GM19238 (cell line): ENCODE data around the gene FBXL17.

Source experiments
- DNase-seq: peaks from one replicate; pipeline ENCODE4 v3.0.0; 2011; ENCODE audit warnings: low spot score; ENCODE audit not compliant: insufficient read length

FBXL17 gene

GRCh38 chr5:107864793-107865192 lies 517.1 kb downstream of the FBXL17 start:
- no peak for DNase-seq

- DNase-seq, result no peak
Observed at GRCh38 chr5:107863125-107863524, 518.8 kb downstream of the FBXL17 start.

GRCh38 chr5:107861565-107861964 lies 520.3 kb downstream of the FBXL17 start:
- no peak for DNase-seq

- no peak for DNase-seq
Observed at GRCh38 chr5:107860044-107860443, 521.9 kb downstream of the FBXL17 start.

GRCh38 chr5:107858788-107859187 lies 523.1 kb downstream of the FBXL17 start:
- DNase-seq, result no peak

GRCh38 chr5:107858324-107858723 lies 523.6 kb downstream of the FBXL17 start:
- no peak for DNase-seq

- no peak for DNase-seq
Observed at GRCh38 chr5:107857785-107858184, 524.1 kb downstream of the FBXL17 start.

- DNase-seq, result no peak
Observed at GRCh38 chr5:107855171-107855570, 526.7 kb downstream of the FBXL17 start.

GRCh38 chr5:107853696-107854095 lies 528.2 kb downstream of the FBXL17 start:
- no peak for DNase-seq

GRCh38 chr5:107853031-107853430 lies 528.9 kb downstream of the FBXL17 start:
- no peak for DNase-seq

GRCh38 chr5:107849118-107849517 lies 532.8 kb downstream of the FBXL17 start:
- DNase-seq, result no peak

- DNase-seq, result no peak
Observed at GRCh38 chr5:107840592-107840991, 541.3 kb downstream of the FBXL17 start.

- DNase-seq, result no peak
Observed at GRCh38 chr5:107840161-107840560, 541.7 kb downstream of the FBXL17 start.

- no peak for DNase-seq
Observed at GRCh38 chr5:107835096-107835495, 546.8 kb downstream of the FBXL17 start.

GRCh38 chr5:107832746-107833145 lies 549.2 kb downstream of the FBXL17 start:
- no peak for DNase-seq

GRCh38 chr5:107831612-107832395 lies 550.1 kb downstream of the FBXL17 start:
- no peak for DNase-seq

- no peak for DNase-seq
Observed at GRCh38 chr5:107830750-107831149, 551.1 kb downstream of the FBXL17 start.

- no peak for DNase-seq
Observed at GRCh38 chr5:107826311-107827000, 555.4 kb downstream of the FBXL17 start.

GRCh38 chr5:107824821-107825220 lies 557.1 kb downstream of the FBXL17 start:
- DNase-seq, result no peak

- no peak for DNase-seq
Observed at GRCh38 chr5:107821288-107821687, 560.6 kb downstream of the FBXL17 start.

GRCh38 chr5:107820429-107820828 lies 561.5 kb downstream of the FBXL17 start:
- DNase-seq, result no peak

GRCh38 chr5:107817951-107818350 lies 563.9 kb downstream of the FBXL17 start:
- no peak for DNase-seq

- no peak for DNase-seq
Observed at GRCh38 chr5:107817436-107817835, 564.5 kb downstream of the FBXL17 start.
